Stimulated activated CD4-positive, alpha-beta T cell treated with anti-CD3 and anti-CD28 coated beads, Interleukin-2, amount 100 ng/mL, for 48 hours (primary cell): ENCODE data around the gene APOBEC3H.

Experiments used
- DNase-seq, 2 donors: peaks; one replicate each; pipeline ENCODE4 v3.0.0-alpha.2; 2020

Gene APOBEC3H

DNA sequence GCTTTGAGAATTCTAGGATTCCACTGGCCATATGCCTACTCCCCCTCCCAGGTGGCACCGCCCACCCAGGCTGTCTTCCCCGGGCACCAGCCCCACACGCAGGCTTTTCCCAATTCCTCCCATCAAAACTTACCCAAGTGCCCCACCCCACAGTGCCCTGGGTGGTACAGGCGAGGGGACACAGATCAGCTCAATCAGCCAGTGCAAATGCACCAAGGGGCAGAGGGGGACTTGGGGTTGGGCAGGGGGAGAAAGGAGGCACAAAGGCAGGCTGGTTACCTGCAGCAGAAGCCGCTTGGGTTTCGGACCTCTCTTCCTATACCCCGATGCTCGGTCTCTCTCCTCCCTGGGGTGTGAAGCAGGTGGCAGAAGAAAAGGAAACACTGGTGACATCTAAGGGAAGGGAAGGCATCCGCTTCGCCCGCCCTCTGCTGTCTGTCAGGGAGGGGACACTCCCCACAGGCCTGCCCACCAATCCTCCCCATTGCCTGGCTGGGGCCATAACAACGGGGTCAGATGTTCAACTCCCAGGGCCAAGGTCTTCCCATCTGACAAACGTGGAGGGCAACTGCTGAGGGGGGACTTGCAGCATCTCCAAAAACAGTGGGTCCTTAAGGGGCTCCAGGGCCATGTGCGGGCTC lies 41.4 kb downstream of the APOBEC3H start:
- no peak for DNase-seq

DNA sequence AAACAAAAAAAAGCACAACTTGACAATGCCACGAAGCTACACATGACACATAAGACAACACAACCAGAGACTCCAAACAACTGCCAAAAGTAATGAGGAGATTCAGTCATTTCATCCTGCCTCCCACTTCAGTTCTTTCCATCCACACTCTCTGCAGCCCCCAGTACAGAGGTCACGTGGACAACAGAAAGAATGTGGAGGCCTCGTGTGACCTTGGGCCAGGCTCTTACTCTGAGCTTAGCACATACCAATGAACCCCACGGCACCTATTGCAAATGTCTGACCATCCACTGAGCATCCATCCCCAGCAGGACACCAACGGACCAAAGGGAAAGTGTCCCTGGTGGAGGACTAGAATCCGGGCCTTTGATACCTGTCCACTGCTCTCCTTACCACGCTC lies 42.9 kb downstream of the APOBEC3H start:
- DNase-seq: no peak

DNA sequence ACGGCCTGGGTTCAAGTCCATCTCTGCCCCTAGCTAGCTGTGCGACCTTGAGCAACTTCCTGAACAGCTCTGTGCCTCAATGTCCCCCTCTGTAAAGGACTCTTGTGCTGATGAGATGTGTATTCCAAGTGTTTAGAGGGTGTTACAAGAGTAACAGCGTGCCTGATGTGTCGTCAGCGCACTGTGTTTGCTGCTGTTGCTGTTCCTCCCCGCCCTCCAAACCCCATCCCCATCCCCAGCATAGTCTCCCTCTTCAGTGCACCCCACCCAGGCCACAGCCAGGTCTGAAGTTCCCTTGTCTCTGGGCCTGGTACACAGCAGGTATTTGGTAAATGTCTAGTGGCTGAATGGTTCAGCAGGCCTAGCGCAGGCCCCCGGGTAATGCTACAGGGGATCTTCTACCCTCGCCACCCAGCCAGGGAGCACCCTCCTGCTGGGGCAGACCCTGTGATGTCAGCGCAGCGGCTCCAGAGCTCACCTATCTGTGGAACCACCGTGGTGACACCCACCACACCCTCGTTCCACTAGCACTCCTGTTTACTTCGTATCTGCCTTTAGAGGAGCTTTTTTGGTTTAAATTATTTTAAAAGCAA lies 45.1 kb downstream of the APOBEC3H start:
- no peak for DNase-seq

DNA sequence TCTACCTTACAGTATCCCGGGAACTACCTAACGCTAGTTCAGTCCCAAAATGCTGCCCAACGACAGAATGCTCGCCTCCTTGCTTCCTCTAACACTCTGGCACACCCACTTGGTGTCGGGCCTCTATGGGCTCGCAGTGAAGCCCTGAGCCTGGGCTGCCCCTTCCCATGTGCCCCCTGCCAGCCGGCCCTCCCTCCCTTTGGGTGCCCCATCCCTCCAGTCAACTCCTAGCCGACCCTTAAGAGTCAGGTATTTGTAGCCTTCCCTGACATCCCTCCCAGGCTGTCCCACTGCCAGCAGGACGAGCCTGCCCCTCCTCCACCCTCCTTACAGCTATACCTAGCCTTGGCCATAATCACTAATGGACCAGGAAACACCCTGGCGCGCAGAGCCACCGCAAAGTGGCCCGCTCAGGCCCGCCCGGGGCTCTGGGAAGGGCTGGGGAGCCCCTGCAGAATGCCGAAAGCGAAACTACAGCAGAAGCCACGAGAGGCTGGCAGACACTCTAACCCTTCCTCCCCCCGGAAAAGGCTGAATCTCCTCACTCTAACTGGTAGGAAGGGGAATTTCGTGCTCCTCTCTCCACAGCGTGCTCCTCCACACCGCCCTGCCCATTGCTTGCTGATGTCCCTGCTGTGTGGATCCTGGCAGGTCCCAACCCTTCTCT lies 47.2 kb downstream of the APOBEC3H start:
- peak; percentile 26 to 40 for DNase-seq

DNA sequence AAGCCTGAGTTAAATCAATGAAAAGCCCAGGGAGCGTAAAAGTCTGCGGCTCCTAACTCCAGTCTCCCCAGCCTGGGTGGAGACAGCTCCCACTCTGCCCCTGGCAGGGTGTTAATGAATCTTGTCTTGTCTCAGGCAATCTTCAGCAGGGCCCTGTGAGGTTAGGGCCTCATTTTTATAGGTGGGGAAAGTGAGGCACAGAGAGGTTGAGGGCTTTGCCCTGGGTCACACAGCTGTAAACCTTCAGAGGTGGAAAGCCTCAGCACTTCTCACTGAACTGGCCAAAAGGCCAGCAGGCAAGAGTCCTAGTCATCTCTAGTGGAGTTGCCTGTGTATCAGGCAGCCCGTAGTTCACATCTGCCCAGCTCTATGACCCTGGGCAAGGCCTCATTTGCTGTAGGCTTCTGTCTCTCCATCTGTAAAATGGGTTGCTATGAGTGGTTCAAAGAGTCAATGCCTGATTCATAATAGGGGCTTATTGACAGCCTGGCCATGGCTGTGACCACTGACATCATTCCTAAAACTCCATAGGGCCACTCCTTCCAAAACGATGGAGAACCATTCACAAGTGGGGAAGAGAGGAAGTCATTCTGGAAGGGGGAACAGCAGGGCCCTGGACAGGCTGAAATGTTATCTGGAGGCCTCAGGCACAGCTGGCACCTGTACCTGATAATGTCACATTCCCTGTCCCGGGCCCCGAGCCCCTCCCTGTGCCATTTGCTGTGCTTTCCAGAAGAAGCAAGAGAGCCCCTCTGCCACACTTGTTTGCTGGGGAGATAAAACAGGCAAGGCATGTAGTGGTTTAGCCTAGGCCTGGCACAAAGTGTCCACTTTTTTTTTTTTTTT lies 49.4 kb downstream of the APOBEC3H start:
- DNase-seq: no peak

DNA sequence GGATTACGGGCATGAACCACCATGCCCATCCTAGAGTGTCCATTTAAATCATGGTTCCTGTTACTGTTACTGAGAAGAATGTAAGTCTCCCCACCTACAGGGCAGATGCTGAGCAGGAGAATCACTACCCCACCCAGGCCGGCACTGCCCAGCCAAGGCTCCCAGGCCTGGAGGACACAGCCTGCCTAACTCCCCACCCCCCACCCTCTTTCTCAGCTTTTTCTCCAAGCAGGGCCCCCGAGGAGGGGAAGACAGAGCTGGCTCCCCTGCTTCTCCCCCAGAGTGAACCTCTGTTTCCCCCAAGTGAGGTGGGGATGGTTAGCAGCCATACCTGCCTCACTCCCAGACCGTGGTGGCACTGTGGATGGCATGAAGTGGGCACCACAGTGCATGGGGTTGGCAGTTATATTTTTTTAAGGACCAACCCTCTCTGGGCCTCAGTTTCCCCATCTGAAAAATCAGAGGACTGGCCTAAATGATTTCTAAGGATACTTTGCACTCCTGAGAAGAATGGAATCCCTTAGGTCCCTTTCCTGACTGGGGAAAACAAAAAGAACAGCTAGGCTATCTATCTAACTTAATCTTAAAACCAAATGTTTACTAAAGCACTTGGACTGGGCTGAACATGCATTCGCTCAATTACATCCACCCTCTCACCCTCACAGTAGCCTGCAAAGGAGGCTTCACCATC lies 50.4 kb downstream of the APOBEC3H start:
- DNase-seq: no peak

DNA sequence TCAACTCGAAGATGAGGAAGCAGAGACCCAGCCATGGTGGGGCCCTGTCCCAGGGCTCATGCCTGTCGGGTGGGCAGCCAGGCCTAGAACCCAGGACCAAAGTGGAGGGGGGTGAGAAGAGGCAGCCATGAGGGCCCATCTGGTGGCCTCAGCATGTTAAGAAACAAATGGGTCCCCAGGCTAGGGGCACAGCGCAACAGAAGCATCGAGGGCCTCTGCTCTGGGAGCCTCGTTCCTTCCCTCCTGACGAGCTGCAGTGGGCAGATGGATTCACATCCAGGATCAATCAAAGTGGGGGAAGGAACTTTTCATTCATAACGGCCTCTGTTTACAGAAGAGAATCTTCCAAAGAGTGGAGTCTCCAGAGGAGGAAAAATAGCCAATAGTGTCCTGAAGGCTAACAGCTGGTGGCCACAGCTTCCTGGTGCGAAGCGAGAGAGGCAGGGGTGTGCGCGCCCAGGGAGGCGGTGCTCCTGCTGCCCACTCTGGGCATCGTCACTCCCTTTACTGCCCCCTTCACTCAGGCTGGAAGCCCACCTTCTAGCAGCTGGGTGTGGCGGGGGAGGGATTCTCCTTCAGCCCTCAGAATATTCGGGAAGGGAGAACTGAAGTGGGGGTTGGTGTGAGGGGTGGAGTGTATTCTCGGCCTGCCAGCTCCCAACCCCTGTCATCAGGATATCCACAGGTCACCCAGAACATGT lies 51.1 kb downstream of the APOBEC3H start:
- no peak for DNase-seq

DNA sequence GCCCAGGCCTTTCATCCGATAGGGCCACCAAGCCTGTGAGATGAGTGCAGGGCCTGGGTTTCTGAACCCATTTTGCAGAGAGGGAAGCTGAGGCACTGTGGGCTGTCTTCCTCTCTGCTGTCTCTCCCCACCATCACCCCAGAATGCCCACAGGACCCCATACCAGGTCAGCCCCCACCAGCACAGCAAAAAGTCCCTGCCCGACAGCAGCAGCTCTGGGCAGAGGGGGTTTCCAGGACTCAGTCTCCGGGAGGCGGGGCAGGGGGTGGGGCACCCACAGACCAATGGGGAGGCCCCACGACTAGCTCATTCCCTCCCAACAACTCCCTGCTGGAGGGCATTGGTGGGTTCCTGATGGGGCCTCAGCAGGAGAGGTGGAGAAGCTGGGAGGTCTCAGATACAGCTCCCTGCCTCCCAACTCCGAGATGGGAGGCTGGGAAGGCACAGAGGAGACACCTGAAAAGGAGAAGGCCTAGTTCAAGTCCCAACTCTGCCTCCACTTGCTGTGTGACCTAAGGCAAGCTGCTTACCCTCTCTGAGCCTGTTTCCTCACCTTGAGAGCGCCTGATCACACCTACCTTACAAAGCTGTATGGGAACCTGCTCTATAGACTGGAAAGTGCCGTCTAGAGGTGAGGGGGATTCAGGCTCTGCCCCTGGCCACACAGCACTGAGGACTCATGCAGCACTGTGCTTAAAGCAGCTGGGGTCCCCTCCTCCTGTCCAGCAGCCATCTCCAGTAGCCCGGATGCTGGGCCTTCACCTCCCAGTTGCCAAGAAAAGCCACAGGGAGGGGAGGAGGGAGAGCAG lies 51.9 kb downstream of the APOBEC3H start:
- peak; percentile 53 to 54 for DNase-seq

DNA sequence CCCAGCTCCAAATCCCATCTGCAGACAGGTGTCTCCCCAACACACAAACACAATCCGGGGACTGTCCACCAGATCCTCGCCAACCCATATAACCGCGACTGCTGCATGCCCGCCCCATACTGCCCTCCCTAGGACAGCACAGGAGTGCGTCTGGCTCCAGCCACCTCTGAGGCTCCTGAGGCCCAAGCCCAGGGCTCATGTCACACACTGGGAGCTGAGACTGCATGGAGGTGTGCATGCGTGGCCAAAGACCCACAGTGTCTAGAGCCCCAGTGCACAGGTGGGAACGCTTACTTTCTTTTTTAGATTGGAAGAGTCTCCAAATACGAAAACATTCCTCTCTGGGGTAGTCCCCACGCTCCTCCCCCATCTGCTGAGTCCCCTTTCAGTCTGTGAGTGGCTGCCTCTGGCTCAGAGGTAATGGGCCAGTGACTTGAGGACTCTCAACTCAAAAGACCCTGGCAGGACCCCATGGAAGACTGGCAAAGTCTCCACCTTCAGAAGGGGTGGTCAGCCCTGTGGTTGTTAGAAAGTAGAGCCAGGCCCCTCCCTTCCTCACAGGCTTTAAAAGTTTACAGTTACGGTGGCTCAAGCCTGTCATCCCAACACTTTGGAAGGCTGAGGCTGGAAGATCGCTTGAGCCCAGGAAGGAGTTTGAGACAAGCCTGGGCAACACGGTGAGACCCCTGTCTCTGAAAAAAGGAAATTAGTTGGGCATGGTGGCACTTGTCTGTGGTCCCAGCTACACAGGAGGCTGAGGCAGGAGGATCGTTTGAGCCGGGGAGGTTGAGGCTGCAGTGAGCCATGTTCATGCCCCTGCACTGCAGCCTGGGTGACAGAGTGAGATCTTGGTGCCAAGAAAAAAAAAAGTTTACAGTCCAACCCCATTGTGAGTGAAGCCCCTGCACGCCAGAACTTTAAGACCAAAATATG lies 53.1 kb downstream of the APOBEC3H start:
- DNase-seq: no peak

DNA sequence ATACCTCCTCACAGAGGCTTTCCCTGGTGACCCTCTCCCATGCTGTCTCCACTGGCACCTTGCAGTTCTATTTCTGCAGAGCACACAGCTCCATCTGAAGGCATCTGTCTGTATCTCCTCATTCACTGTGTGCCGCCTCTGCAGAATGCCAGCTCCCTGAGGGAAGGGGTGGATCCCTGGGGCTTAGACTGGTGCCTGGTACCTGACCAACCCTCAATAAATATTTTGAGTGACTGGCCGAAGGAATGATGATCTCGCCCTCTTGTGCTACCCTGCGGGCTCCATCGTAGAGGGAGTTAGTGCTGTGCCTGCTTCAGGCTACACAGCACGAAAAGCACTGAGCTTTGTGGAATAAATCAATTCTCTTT lies 53.8 kb downstream of the APOBEC3H start:
- DNase-seq: no peak

DNA sequence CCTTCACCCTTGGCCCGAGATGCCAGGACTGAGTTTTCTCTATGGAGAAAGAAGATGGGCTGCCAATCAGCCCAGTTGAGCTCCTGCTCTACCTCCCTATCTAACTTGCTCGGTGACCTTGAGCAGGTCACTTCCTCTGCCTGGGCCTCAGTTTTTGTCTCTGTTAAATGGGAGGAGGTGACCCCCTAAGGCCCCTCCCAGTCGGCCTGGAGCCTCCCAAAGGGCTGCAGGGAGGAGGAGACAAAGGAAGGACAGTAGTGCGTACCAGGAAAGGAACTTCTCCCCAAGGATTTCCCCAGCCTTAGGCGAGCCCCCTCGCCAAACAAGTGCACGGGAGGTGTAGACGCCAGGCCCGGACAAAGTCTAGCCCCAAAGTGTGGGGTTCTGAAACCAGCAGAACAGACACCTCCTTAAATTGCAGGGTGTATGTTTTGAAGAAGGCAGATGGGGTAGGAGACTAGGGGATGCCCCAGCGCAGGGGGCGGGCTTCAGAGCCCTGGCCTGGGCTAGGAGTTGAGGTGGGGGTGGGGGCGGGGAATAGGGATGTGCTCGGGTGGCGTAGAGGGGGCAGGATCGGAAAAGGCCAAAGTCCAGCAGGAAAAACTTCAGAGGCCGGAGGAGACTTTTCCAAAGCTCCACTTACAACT lies 54.4 kb downstream of the APOBEC3H start:
- no peak for DNase-seq

DNA sequence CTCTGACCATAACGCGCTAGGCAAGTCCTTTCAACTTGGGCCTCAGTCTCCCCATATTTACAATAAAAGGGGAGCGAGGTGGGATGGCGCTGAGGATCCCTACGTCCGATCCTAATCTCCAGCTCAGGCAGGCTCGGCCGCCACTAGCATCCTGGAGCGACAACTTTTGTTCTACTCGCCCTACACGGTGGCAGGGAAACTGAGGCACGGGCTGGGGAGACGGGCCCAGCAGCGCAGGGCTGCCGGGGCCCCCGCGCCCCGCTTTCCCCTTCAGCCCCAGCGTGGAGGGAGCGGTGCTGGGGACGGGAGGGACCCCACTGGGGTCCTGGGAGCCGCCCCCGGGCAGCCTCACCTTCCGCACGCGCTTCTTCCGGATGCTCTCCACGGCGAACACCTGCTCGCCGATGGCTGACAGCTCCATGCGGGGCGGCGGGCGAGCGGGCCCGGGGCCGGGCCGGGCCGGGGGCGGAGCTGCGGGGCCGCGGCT lies 55.0 kb downstream of the APOBEC3H start:
- DNase-seq: no peak

DNA sequence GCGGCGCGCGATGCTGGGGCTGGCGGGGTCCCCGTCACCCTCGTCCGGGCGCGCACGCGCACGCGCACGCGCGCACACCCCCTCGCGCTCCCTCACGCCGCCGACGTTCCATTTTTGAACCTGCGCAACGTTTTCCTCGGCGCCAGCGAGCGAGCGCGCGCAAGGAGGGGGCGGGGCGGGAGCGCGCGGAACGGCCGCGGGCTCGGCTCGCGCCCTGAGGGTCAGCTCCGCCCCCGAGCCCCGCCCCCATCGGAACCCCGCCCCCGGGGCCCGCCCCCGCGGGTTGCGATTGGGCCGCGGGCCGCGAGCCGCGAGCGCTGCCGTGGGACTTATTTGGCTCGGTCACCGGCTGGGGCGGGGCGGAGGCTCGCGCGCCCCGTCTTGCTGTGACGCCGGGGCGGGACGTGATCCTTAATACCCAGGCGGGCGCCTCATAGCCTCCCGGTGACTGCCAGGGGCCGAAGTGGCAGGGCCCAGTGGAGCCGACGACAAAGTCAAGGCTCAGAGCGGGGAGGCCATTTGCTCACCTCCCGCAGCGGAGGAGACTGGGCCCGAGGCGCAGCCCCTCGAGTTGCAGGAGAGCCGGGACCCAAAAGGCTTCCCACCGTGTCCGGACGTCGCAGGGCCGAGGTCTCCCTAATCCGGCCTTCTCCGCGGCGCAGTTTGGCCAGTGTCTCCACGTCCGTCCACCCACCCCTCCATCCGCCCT lies 55.6 kb downstream of the APOBEC3H start, which contains the start of gene CBX7:
Gene CBX7, minus strand, starts transcription at position 170 of the 709 bp plus-strand sequence. CDS start 236 bp downstream, outside the sequence.
- DNase-seq: peak; percentile 87 to 98

DNA sequence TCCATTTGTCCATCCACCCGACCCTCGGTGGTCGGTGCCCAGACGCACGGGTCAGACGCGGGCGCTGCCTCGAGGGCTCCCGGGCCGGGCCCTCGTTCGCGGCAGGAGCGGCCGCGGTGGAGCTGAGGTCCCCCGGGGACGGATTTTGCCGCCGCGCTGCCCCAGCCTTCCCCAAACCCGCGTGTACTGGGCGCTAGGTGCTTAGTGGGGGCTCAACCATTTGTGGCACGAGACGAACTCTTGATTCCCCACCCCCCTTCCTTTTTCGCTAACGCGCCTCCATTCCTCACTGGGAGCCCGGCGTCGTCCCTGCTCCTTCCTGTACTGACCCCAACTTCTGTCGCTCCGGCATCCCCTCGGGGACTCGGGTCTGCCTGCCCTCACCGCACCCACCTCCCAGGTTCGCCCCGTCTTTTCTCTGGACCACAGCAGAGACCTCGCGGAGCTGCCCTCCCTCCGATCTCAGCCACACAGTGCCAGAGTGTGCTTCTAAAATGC lies 56.2 kb downstream of the APOBEC3H start:
- DNase-seq: no peak
